Right ventricle myocardium inferior (tissue), 1 donor: Measurements from ENCODE around the gene FHIT. TPM values are rescaled to one million over a fixed set of nuclear protein-coding genes. Genes with fewer than 3 reads are reported as not detected.

Experiments
- ATAC-seq: fragments of 200-7000 bp; cut with Tn5 transposase; one replicate; pipeline ENCODE4 v1.9.1; 2020; ENCODE audit warnings: mild to moderate bottlenecking, moderate library complexity
- DNase-seq: peaks from one replicate; pipeline ENCODE4 v3.0.0; 2021; ENCODE audit errors: missing footprints
- intact Hi-C: fragments of 100-400 bp; cut with DNase I; formaldehyde crosslinking; loops from one replicate; pipeline ENCODE4 v1.11.0; 2022
- total RNA-seq: library from RNA; stranded (reverse); fragmentation: NEBNext Ultra II Directional; extraction: Animal tissue kit (Norgen Biotek cat#: 25700); gene quantifications from one replicate; pipeline ENCODE4 v1.2.1, GENCODE V29; 2021
- donor health status: DM: no; HTN: yes; CAD: no; lungs with severe emphysema.

FHIT gene
- total RNA-seq, 1 donor from 2014 or later = 24.5 TPM

DNA sequence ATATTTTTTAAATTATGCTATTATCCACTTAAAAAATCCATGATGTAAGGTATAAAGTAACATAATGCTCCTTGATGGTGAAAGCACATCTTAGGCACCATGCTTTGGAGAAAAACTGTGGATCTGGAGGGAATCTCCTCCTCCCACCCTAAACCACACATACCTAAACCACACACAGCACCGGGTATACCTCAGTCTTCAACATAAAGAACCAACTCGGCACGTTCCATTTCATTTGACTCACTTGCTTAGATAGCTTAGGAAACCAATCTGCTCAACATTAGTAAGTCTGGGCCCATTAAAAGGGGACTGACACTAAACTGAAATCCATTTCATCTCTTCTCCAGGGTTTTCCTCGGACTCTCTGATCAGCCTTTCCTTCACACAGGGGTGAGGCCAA is 1255.7 kb downstream of the FHIT start:
- no peak for DNase-seq
- intact Hi-C loops = no loop called here
- no peak for ATAC-seq

DNA sequence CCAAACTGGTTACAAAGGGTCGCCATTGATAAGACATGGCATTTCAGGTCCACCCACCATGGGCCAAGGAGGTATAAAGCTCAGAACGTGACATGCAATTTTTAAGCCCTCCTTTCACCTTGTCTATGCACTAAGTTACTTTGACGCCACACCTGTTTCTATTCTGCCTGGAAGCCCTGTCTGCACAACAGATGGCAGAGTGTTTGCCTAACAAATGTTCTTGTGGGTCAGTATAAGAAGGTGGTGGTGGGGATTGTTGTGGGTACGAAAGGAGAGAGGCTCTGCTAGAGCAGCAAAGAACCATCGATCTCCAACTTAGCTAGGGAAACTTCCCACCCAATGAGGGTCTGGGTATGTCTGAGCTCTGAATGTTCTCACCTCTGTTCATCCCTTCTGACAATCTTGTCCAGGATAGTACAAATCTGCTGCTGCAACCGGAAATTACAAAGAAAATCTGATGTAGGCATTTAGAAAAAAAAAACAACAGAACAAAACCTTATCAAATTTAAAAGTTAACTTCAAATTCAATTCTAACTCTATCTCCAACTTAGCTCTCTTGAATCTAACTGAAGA is 1256.4 kb downstream of the FHIT start:
- DNase-seq = no peak
- intact Hi-C loops = no loop called here
- ATAC-seq = no peak

DNA sequence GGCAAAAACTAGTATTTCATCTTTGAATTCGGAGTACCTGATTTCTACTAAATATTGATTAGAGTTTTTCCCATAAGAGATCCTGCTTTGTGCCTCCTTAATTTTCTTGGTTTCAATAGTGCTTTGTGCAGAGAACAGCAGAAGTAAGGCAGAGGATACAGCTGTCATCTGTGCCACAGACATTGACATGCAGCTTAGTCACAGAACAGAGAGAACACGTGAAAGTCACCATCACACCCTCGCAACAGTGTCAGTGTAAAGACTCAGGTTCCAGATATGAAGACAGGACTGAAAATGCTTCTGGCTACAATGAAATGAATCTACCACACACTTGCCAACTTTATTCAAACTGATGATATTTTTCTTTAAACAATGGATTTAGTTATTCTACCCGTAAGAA is 1258.7 kb downstream of the FHIT start:
- intact Hi-C loops = no loop called here
- ATAC-seq (no peak), DNase-seq (no peak)

DNA sequence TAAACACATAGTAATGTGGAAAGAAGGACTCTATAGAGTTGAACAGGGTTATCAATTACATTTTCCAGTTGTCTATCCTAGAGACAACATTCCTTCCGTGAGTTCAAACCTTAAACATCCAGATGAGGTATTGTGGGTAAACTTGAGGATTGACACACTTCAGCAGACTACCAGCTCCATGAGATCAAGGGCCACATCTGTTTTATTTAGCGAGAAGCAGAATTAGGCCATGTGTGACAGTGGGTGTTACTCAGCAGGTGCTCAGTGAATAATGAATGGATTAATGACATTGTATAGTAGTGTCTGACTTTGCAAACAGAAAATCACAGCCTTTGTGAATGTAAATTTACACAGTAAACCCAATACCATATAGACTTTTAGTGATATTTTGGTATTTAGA is 1260.3 kb downstream of the FHIT start:
- intact Hi-C loops = no loop called here
- DNase-seq (no peak), ATAC-seq (no peak)

DNA sequence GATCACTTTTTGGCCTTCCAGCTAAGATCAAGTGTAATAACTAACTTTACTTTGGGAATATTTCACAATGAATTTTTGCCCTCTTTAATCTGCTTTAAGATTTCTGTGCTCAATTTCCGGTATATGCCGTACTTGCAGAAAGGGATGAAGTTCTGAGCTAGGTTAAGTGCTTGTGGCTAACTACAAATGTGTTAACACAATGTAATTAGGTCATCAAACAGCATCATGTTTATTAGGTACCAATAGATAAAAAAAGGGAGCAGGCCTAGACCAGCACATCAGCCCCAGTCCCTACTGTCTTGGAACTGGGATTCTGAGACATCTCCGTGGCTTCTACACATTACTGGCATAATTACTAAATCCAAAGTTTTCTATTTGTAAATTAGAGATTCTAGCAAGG is 1268.7 kb downstream of the FHIT start:
- ATAC-seq = no peak
- no peak for DNase-seq
- intact Hi-C loops = no loop called here

DNA sequence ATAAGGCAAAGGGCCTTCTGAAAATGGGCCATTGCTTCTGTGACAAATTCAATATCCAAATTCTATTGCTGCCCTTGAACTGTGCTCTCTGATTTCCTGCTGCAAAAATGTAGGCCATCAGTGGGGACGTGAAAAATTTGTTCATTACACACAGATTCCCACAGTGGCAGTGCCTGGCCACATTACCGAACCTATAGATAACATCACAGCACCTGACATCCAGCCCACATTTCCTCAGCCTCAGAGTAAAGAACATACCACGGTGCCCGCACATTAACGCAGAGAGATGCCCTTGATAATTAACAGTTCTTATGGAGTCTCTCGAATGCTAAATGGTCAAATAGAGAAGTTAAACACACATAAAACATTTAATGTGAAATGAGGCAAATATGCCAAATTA is 1269.9 kb downstream of the FHIT start:
- no peak for ATAC-seq
- intact Hi-C loops = no loop called here
- peak; percentile 57 for DNase-seq

DNA sequence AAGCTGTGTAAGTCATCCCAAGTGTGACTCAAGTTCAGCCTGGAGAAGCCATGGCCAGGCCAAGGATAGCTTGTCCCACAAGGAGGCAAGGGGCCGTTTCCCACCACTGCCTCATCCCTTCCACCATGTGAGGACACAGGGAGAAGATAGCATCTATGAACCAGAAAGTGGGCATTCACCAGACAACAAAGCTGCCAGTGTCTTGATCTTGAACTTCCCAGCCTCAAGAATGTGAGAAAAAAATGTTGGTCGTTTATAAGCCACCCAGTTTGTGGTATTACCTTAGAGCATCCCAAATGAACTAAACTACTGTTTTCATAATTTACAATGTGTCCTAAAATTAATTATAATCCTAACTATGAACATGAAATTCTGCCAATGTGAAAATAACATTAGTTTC is 1270.7 kb downstream of the FHIT start:
- ATAC-seq (no peak), DNase-seq (no peak)
- intact Hi-C loops = no loop called here

DNA sequence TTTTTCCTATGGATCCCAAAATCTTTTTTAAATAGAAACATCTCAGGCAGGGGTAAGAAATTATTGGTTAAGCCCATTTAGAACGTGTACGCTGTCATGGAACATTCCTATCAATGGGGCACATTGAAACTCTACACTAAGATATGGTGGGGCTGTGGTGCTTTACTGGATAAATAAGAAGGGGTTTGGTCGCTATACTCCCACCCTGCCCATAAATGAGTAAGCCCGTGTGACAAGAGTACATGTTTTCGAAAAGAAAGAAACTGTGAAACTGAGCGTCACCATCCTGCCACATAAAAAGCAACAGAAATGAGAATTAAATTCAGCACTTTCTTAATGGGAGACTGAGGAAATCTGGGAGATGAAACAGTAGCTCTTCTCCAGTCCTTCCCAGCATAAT is 1271.7 kb downstream of the FHIT start:
- ATAC-seq = no peak
- no peak for DNase-seq
- intact Hi-C loops = no loop called here

DNA sequence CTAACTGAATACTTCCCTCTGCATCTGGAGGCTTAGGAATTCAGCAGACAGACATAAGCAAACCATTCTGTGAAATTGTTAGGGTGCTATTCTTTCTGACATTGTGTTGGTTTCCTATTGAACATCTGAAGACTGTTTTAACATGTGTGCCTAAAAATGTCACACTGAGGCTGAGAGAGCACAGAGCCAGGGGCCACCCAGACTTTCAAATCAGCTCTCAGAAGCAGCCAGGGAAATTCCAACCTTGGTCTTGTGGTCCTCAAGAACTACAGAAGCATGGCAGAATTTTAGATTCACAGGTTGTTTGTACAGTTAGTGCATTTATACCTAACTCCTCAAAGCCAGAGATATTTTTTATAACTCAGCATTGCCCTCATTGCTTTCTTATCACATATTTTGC is 1272.3 kb downstream of the FHIT start:
- no peak for DNase-seq
- intact Hi-C loops = no loop called here
- no peak for ATAC-seq

DNA sequence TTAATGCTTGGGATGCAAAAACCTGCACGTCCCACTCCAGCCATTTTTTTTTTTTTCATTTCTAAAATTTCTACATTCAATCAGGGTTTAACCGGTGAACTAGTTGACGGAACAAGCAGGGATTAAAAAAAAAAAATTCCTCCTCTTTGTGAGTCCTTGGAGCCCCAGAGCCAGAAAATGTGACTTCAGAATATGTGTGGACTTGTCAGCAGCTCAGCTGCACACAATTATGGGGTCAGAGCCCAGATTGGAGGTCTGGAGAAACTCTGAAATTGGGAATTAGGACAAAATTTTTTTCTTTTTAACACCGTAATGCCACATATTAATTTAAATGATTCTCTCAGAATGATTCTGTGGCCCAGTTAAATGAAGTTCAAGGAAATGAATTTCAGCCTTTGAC is 1280.5 kb downstream of the FHIT start:
- ATAC-seq (no peak), DNase-seq (no peak)
- intact Hi-C loops = no loop called here

DNA sequence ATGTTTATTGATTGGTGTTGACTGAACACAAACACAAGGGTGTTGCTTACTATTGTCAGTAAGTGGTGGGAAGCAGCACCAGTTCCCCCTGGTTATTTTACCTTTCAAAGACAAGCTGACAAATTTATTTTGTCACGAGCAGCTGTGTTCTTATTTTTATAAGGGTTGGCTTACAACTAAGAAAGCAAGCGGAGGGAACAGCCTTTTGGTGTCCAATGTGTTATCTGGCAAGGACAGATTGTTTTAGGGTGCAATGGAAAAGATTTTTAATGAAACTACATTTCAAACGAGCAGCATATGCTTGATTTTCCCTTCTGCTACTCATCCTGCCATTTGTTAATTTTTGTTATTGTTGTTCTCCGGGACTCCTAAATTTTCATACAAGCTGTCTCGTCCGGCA is 1280.9 kb downstream of the FHIT start:
- DNase-seq (no peak), ATAC-seq (peak; percentile 65)
- intact Hi-C loops = no loop called here

DNA sequence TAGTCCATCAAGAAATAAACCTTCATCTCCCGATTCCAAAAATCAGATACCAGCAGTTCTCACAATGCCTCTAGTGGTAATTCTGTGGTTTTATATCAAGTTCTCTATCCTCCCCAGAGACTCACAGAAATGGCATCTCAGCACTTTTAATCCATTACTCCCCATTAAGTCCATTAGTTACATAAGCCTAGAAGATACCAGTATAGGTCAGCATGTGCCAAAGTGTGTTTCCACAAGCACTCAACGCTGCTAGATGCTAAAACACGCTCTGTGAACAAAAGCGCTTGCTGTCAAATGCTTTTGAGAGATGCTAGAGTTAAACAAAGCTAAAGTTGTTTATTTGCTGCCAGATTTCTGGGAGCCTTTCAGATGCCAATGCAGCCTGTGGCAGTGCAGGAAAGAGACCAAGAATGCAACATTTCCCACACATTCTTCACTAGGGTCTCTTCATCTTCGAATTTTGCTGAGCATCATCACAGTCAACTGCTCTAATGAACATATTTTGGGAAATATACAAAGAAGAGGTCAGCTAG is 1282.7 kb downstream of the FHIT start:
- ATAC-seq = no peak
- DNase-seq = no peak
- intact Hi-C loops = no loop called here

DNA sequence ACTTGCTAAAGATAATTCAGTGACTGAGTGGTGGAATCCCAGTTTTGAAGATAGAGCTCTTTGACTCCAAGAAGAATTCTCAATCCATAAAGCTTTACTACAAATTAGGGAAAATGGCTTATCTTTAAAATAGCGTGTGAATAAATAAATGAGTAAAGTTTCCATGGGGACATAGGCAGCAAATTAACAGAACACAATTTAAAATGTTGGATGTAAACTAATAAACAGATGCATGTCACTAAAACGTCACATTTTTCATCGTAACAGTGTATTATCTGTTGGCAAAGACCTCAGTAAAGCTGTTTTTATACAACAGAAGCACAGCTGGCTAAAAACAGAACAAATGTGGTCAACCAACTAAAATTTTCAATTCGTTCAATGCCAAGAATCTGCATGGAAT is 1287.6 kb downstream of the FHIT start:
- intact Hi-C loops = no loop called here
- ATAC-seq = no peak
- no peak for DNase-seq

DNA sequence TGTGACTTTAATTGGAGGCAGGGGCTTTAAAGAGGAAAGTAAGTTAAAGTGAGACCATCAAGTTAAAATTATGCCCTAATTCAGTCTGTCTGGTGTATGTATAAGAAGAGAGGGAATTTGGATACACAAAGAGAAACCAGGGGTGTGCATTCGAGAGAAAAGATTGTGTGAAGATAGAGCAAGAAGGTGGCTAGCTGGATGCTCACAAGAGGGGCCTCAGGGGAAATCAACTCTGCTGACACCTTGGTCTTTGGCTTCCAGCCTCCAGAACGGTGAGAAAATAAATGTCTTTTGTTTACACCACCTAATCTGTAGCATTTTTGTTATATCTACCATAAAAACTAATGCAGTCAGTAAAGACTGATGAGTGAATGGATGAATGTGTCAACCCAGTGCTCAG is 1294.1 kb downstream of the FHIT start:
- DNase-seq (no peak), ATAC-seq (no peak)
- intact Hi-C loops = no loop called here

DNA sequence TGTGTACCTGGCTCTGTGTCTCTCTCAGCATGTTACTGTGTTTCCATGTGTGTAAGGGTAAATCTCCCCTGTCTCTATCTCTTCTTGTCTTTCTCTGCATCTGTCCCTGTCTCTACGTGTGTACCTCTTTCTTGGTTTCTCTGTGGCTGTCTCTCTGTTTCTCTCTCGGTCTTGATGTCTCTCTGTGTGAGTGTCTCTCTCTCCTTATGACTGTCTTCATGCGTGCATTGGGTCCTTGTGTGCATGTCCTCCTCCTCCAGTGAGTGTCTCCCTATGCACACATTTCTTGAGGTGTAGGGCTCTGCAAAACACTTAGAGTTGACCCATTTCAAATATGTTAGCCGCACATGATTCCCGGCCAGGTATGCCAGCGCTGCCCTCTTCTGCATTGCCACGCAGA is 1298.1 kb downstream of the FHIT start:
- ATAC-seq = no peak
- no peak for DNase-seq
- intact Hi-C loops = no loop called here

DNA sequence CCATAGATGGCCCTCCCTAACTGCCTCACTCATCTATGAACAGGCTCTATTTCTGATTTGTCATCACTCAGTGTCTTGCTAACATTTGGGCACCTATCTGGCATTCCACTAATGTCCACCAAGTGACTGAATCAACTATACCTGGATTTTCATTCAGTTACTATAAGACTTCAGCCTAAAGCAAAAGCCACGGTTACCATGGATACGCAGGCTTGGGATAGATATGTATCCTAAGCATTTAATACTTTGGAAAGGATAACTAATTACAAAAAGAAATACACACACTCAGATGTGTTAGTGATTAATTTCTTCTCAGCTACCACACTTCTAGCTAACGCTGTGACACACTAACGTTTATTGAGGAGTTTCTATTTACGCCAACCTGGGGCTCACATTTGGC is 1301.9 kb downstream of the FHIT start:
- DNase-seq (no peak), ATAC-seq (no peak)
- intact Hi-C loops = no loop called here

DNA sequence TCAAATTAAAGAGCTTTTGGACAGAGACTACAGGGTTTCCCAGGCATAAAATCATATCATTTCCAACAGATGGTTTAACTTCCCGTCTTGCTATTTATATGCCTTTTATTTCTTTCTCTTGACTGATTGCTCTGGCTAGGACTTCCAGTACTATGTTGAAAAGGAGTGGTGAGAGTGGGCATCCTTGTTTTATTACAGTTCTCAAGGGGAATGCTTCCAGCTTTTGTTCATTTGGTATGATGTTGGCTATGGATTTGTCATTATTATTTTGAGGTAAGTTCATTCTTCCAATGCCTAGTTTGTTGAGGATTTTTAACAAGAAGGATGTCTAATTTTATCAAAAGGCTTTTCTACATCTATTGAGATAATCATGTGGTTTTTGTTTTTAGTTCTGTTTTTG is 1304.9 kb downstream of the FHIT start:
- ATAC-seq (no peak), DNase-seq (no peak)
- intact Hi-C loops = no loop called here

DNA sequence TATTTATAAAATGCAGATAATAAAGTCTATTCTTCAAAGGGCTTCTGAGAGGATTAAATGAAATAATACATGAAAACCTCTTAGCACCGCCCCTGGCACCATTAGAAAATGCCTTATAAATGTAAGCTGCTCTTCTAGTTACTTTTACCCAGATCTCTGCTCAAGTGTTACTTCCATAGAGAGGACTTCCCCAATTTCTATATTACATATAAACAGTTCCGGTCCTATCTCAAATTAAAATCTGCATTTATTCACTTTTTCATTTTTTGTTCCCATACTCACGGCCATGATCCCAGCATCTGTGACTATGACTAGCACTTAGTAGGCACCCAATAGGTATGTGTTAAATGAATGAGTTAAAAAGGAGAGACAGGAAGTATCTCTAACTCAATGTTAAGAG is 1310.5 kb downstream of the FHIT start:
- no peak for ATAC-seq
- intact Hi-C loops = no loop called here
- DNase-seq = no peak

DNA sequence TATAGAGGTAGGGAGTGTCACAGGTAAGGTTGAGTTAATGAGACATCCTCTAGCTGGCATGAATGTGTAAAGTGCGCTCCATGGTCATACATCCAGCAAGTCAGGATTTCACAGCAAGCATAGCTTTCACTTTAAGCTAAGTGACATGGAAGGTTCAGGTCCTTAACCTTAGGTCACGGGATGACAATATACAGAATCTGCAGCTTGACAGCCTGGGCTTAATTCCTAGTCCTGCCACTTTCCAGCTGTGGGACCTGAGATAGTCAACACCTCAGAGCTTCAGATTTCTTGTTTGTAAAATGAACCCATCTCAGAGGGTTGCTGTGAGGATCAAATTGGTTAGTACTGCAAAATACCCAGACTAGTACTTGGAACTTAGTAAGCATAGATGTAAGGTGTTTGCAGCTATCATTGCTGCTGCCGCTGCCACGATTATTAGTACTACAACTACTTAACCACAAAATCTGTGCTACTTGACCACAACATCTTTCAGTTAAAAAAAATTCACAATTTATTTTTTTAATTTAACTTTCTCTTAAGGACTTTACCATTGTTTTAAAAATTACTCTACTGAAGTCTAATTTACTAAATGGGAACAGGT is 1311.3 kb downstream of the FHIT start:
- no peak for DNase-seq
- ATAC-seq = peak; percentile 48
- intact Hi-C loops = no loop called here

DNA sequence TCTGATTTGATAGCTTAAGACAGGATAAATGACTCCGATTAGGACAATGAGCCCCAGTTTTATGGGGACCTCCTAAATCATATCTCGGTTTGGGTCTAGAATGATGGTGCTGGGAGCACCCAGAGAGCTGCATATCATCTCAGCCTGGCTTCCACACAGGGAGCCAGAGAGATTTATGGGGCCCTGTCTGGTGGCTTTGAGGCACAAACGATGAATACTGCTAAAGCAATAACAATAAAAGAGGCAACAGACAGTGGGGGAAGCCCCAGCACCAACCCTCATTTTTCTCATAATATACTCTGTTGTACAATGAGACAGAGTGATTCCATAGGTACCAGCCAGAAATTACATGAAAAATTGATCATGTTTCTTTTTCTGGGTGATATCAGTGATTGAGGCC is 1312.4 kb downstream of the FHIT start:
- ATAC-seq = no peak
- intact Hi-C loops = no loop called here
- no peak for DNase-seq

DNA sequence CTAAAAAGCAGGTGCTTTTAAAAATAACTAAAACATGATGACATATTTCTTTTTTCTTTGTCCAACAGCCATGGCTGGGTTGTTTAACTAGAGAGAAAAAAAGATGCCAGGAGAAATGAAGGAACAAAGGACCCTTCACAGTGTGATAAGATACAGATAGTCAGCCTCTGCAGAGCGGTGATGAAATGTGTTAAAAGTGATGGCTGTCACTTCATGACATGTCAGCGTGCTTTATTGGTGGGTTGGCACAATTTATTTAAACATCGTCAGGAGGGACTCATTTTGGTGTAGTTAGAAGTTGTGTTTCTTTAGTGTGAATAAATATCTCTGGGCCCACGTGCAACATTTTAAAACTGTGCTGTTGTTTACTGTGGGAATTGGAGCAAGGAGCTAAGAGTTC is 1314.1 kb downstream of the FHIT start:
- intact Hi-C loops = no loop called here
- ATAC-seq = no peak

More for the DNA sequence above, 1314.1 kb downstream of the FHIT start:
- DNase-seq = no peak
